GM18870 (cell line): Measurements from ENCODE around the gene FCMR.

Experiments
- ATAC-seq: cut with Tn5 transposase; IDR thresholded peaks from one replicate; pipeline ENCODE4 v1.9.1; 2021; ENCODE audit warnings: moderate library complexity; ENCODE audit not compliant: unreplicated experiment

Gene FCMR

GRCh38 chr1:206951318-206952100 lies 29.8 kb upstream of the FCMR start:
- no peak for ATAC-seq

GRCh38 chr1:206949641-206950040 lies 27.9 kb upstream of the FCMR start:
- ATAC-seq = no peak

DNA sequence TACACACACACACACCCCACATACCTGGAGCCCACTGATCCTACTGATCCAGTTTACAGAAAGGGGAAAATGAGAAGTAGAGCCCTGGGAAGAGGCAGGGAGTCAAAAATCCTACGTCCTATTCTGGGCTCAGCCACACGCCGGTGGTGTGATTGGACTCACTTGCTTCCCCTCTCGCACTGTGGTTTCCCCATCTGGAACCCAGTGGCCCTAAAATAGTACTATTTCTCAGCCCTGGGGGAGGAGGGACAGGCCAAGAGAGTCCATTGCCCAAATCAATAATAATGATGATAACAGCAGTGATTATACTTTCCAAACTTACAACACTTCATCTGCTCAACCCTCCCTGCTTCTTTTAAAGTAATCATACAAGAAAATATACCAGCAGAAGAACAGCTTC lies 27.5 kb upstream of the FCMR start:
- ATAC-seq = no peak

DNA sequence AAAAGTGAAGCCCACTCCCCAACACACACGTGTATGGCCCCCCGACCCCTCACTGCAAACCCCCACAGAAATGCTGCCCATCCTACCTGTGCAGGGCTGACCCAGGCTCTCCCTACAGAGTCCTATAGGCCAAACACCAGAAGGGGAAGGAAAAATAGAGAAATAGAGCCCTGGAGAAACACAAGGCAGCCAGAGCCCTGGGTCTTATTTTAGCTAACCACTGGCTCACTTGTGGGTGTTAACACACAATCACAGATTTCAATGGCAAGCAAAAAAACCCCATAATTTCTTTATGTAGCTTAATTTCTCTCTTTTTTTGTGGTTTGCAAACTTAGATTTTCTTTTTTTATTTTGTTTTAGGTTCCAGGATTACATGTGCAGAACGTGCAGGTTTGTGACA lies 25.5 kb upstream of the FCMR start:
- ATAC-seq = no peak

- ATAC-seq = no peak
These were observed 24.5 kb upstream of the FCMR start, which contains the start of gene PIGR for GRCh38 chr1:206946261-206946660. PIGR (minus strand) TSS chr1:206946466; CDS start chr1:206940531, 5,935 bp downstream.

- ATAC-seq = no peak
These were observed 24.0 kb upstream of the FCMR start for GRCh38 chr1:206945779-206946178.

- ATAC-seq = no peak
These were observed 23.0 kb upstream of the FCMR start for GRCh38 chr1:206944703-206945102.

- no peak for ATAC-seq
These were observed 20.2 kb upstream of the FCMR start for GRCh38 chr1:206941766-206942418.

DNA sequence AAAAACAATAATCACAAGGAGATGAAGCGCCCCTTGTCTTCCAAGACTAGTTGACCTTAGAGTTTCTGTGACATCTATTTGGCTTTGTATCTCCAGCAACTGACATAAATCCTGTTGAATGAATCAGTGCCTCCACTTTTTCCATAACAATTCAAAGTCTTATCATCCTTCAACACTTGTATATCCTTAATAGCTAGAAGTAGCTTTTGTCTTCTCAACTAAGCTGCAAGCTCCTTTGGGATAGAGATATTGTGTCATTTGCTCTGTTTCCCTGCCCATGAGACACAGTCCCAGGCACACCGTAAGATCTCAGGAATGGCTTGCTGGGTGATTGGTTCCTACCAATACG lies 18.8 kb upstream of the FCMR start:
- ATAC-seq = no peak

DNA sequence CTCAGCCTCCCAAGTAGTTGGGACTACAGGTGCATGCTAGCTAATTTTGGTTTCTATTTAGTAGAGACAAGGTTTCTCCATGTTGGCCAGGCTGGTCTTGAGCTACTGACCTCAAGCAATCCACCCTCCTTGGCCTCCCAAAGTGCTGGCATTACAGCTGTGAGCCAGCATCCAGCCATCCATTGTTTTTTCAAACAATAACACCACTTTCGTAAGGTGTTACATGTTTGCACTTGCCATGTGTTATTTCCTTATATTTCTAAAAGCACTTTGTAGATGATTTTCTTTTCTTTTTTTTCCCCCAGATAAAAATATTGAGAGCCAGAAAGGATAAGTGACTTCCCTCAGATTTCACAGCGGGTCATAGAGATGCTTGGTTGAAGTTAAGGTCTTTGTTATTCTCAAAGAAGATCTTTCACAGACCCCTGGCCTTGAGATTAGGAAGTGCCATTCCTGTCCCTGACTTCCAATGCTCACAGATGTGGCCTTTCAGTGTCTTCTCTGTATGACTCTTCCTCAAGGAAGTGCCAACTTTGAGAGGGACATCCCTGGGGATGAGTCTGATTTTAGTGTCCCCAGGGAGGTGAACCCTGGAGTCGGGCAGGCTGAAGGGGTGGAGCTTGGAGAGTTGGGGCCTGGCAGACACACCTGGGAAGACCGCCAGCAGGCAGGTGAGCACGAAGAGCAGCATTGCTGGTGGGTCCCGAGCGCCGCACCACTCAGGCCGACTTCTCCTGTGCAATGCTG lies 18.3 kb upstream of the FCMR start:
- ATAC-seq = no peak

- no peak for ATAC-seq
These were observed 17.4 kb upstream of the FCMR start for GRCh38 chr1:206939131-206939530.

DNA sequence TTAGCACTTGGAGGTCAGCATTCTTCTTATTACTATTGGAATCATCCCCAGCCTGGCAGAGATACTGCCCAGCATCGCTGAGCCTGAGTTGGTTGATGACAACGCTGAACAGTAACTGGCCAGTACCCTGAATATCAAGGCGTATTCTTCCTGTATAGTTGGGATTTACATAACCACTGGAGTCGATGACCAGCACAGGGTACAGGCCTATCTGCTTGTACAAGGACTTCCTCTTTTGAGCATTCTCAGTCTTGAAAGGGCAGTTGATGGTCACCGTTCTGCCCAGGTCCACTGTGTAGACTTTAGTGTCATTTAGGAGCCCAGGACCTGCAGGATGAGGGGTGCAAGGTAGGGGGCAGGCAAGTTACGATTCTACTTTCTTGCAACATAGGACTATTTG lies 15.7 kb upstream of the FCMR start:
- ATAC-seq = no peak

DNA sequence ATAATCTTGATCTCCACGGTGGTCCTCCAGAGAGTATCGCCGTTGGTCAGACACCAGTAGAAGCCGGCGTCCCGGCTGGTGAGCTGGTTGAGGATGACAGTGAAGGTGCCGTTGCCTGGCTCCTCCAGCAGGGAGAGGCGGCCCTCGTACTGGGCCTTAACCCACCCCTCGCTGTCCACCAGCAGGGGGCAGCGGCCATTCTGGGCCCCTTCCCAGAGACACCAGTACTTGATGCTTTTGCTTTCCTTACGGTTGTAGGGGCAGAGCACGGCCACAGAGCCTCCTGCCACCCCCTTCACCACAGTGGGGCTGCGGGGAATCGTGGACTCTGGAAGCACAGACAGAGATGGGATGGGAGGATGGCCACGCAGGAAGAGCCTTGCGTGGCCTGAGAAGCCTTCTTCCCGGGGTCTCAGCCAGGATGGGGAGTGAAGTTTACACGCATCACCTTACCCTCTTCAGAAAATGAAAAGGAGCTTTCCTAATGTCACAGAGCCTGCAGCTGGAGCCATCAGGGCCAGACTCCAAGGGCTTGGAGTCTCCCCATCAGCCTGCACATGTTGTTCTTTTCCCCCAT lies 13.8 kb upstream of the FCMR start:
- ATAC-seq = no peak

GRCh38 chr1:206933333-206933945 lies 11.7 kb upstream of the FCMR start:
- ATAC-seq = no peak

DNA sequence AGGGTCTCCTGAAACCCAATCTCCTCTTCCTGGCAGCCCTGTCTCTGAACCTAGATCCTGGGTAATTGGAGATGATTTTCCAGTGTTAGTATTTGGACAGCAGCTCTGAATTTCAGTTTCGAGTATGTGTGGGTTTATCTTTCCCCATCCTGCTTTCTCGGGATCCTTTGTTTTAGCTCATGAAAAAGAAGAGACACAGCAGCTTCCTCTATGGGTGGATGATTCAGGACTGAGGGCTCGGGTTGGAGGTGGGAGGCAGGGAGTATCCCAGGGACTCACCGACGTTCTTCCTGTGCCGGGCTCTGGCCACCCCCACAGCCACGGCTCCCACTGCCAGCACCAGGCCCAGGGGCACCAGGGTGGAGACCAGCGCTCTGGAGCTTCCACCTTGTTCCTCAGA lies 10.4 kb upstream of the FCMR start:
- ATAC-seq = no peak

DNA sequence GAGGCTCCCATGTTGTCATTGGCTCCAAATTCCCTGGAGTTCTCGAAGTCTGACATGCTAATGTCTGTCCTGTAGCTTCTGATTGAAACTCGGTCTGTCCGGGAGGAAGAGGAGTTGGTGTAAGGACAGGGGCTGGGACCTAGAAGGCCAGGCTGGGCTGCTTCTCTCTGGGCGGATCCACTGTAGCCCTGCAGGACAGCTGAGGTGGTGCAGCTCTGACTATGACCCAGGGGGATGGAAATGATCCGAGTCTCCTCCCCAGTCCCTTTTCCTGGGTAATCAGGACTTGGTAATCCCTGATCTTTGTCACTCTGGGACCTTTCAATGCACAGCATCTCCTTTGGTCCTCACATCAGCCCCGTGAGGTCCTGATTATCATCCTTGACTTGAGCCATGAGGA lies 10.0 kb upstream of the FCMR start:
- no peak for ATAC-seq

- peak; percentile 80 for ATAC-seq
These were observed 8.6 kb upstream of the FCMR start for GRCh38 chr1:206930210-206930798.

GRCh38 chr1:206929524-206929923 lies 7.8 kb upstream of the FCMR start:
- no peak for ATAC-seq

DNA sequence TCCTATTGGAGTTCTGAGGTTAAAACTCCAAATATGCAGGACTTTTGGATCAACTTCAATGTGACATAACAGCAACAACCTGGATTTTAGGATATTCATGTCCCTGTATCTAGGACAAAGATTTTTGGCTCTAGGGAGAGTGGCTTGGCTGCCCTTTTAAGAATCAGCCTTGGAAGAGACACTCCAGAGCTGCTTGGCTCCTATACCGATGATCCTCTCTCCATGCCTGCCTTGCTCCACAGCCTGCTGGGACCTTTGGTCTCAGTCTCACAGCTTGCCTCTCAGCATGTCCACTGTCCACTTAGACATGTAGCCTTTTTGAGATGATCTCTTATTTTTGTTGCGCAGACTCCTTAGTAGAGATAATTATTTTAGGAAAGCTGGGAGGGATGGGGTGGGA lies 4.5 kb upstream of the FCMR start:
- ATAC-seq = no peak

DNA sequence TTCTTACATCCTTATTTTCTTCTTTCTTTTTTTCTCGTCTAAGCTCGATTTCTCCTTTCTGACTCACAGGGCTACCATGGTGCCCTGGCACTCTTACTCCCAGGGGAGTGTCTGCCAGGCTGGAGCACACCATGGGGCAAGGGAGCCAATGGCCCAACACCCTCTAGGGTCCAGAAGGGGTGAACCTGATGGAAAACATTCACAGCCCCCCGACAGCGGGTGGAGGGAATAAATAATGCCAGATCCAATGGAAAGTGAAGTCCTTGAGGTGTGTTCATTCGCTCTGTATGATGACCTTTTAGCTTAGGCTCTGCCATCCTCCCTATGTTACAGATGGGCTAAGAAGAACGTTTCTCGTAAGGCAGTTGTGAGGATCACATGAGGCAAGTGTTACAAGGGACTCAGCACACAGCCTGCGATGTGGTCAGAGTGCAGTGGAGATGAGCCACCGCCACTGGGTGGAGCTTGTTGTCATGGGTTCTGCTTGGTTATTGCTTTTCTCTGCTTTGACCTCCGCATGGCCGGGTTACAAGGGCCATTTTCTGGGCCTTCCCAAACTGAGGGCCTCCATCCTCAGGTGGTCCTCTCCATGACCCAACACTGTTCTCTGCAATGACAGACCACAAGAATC lies 3.5 kb upstream of the FCMR start:
- ATAC-seq = peak; percentile 54
